ENCODE data around the gene THAP4. TPM values are rescaled to one million over a fixed set of nuclear protein-coding genes. Genes with fewer than 3 reads are reported as not detected.

The THAP4 gene
- total and polyA plus RNA-seq, 2 of the 13 experiments (the other 11 are each of a cell fraction or from before 2014, with no cell fraction given) = 59.7 to 75.7 TPM

- DNase-seq (ENCODE audit: low spot score) (no peak), FAIRE-seq (no peak), ATAC-seq (no peak)
- CTCF ChIA-PET (ENCODE audit: low intra/inter-chr PET ratio, low total read pairs) = no interaction called here
- Histone ChIP-seq H3K79me2 (ENCODE audit: insufficient read depth, low read length) (no peaks in the 10 kb centered on the region), H3K4me2 (ENCODE audit: low read depth, low read length) (no peak overlapping the region), H3K9ac (ENCODE audit: insufficient read depth, low read depth, low read length) (no peak overlapping the region), H3K9me3 (ENCODE audit: low read length) (no peaks in the 10 kb centered on the region), H3K36me3 (replicated peaks in 1 of 2; ENCODE audit: control insufficient read depth in 1 of 2, insufficient read depth in 2 of 2, low read length in 2 of 2) (peaks cover 39 to 72% of the 10 kb centered on the region in 2 experiments), H2AFZ (ENCODE audit: low read length) (no peak overlapping the region), H4K20me1 (ENCODE audit: insufficient read depth, low read length) (peaks cover 6% of the 10 kb centered on the region; the same call in 1 of the 2 replicates), H3K4me3 (replicated peaks in 1 of 3; ENCODE audit: insufficient read depth in 1 of 3, low read depth in 2 of 3, low read length in 3 of 3) (no peak overlapping the region), H3K4me1 (ENCODE audit: insufficient read depth, low read length) (peaks cover 3% of the 10 kb centered on the region; the same call in 1 of the 2 replicates), H3K27me3 (ENCODE audit: control insufficient read depth in 1 of 2, insufficient read depth in 2 of 2, low read length in 2 of 2) (no peaks in the 10 kb centered on the region), H3K27ac (ENCODE audit: extremely low read length, insufficient read depth, low read length) (no peak overlapping the region)
- POLR2A ChIA-PET = interaction anchor here (1.3 kb wide), 1 partner anchor 16 kb away, joined by 8 read pairs; the partner anchor contains the start of gene DTYMK
- 97% methylated on average over 29 of the region's 31 CpGs for WGBS (ENCODE audit: low lambda C conversion rate)
- intact Hi-C loops (cut with micrococcal nuclease; ENCODE audit: unreplicated experiment) = no loop called here
- TF ChIP-seq BRD4 (CRISPR knock-in tag; IDR thresholded peaks at IDR 0.05) (no peak), ZNF430 (CRISPR knock-in tag; IDR thresholded peaks at IDR 0.05) (no peak), EP300 (IDR thresholded peaks at IDR 0.05; ENCODE audit: low read depth in 2 of 2, low read length in 2 of 2) (no peak), EP300 (CRISPR knock-in tag; IDR thresholded peaks at IDR 0.05; ENCODE audit: borderline replicate concordance) (no peak), ZMYM3 (CRISPR knock-in tag; IDR thresholded peaks at IDR 0.05) (no peak), ZNF136 (CRISPR knock-in tag; IDR thresholded peaks at IDR 0.05; ENCODE audit: low read depth) (no peak), ZNF670 (CRISPR knock-in tag; IDR thresholded peaks at IDR 0.05; ENCODE audit: borderline replicate concordance) (no peak), XBP1 (CRISPR knock-in tag; IDR thresholded peaks at IDR 0.05) (no peak), TAF1 (CRISPR knock-in tag; IDR thresholded peaks at IDR 0.05) (no peak), KDM4B (CRISPR knock-in tag; IDR thresholded peaks at IDR 0.05) (no peak), BRCA1 (CRISPR knock-in tag; IDR thresholded peaks at IDR 0.05) (no peak)
- TF ChIP-seq, protein P1, sequence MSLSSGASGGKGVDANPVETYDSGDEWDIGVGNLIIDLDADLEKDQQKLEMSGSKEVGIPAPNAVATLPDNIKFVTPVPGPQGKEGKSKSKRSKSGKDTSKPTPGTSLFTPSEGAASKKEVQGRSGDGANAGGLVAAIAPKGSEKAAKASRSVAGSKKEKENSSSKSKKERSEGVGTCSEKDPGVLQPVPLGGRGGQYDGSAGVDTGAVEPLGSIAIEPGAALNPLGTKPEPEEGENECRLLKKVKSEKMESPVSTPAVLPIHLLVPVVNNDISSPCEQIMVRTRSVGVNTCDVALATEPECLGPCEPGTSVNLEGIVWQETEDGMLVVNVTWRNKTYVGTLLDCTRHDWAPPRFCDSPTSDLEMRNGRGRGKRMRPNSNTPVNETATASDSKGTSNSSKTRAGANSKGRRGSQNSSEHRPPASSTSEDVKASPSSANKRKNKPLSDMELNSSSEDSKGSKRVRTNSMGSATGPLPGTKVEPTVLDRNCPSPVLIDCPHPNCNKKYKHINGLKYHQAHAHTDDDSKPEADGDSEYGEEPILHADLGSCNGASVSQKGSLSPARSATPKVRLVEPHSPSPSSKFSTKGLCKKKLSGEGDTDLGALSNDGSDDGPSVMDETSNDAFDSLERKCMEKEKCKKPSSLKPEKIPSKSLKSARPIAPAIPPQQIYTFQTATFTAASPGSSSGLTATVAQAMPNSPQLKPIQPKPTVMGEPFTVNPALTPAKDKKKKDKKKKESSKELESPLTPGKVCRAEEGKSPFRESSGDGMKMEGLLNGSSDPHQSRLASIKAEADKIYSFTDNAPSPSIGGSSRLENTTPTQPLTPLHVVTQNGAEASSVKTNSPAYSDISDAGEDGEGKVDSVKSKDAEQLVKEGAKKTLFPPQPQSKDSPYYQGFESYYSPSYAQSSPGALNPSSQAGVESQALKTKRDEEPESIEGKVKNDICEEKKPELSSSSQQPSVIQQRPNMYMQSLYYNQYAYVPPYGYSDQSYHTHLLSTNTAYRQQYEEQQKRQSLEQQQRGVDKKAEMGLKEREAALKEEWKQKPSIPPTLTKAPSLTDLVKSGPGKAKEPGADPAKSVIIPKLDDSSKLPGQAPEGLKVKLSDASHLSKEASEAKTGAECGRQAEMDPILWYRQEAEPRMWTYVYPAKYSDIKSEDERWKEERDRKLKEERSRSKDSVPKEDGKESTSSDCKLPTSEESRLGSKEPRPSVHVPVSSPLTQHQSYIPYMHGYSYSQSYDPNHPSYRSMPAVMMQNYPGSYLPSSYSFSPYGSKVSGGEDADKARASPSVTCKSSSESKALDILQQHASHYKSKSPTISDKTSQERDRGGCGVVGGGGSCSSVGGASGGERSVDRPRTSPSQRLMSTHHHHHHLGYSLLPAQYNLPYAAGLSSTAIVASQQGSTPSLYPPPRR (CRISPR knock-in tag; IDR thresholded peaks at IDR 0.05; ENCODE audit: borderline replicate concordance) = no peak
- BruUV-seq (replicated peaks) = no TSS peak
- in situ Hi-C loops (cut with HindIII; ENCODE audit: extremely low pct_ligation_motif_present, low pct_unique_long_range_greater_than_20kb) = no loop called here
These were observed 33.6 kb upstream of the THAP4 start for GRCh38 chr2:241670333-241671110.
